HepG2 (cell line): ENCODE data around the gene ELOVL2. TPM values are rescaled to one million over a fixed set of nuclear protein-coding genes. Genes with fewer than 3 reads are reported as not detected.

Experiments used
- HDAC2 ChIP-seq: sonication (generic); formaldehyde crosslinking; IDR thresholded peaks from 2 replicates; pipeline ENCODE4 v1.4.0; 2020; ENCODE audit warnings: missing genetic modification reagents
- JDP2 ChIP-seq: sonication (generic); formaldehyde crosslinking; IDR thresholded peaks from 2 replicates; pipeline ENCODE4 v1.8.1; 2022; ENCODE audit warnings: missing genetic modification reagents, borderline replicate concordance
- KDM1A ChIP-seq: IDR thresholded peaks from 2 replicates; pipeline ENCODE4 v1.6.1; 2016; ENCODE audit warnings: missing compliant biosample characterization
- MXD4 ChIP-seq: IDR thresholded peaks from 2 replicates; pipeline ENCODE4 v1.6.1; 2016; ENCODE audit warnings: mild to moderate bottlenecking, missing biosample characterization, missing genetic modification reagents
- NCOR1 ChIP-seq: fragments of 200-600 bp; sonication (generic); IDR thresholded peaks from 2 replicates; pipeline ENCODE4 v1.7.0; 2017; ENCODE audit warnings: antibody characterized with exemption, low read length, borderline replicate concordance
- ZBTB20 ChIP-seq: sonication (generic); formaldehyde crosslinking; IDR thresholded peaks from 2 replicates; pipeline ENCODE4 v1.8.1; 2023; ENCODE audit warnings: missing genetic modification reagents, low read depth, mild to moderate bottlenecking, borderline replicate concordance
- ZNF234 ChIP-seq: sonication (generic); formaldehyde crosslinking; conservative IDR thresholded peaks from 2 replicates; pipeline ENCODE4 v1.5.1; 2020; ENCODE audit warnings: mild to moderate bottlenecking, missing genetic modification reagents
- ZNF263 ChIP-seq: sonication (generic); formaldehyde crosslinking; IDR thresholded peaks from 2 replicates; pipeline ENCODE4 v1.4.0; 2020; ENCODE audit warnings: missing genetic modification reagents
- ZNF335 ChIP-seq: sonication (generic); formaldehyde crosslinking; IDR thresholded peaks from 2 replicates; pipeline ENCODE4 v1.4.0; 2020; ENCODE audit warnings: missing genetic modification reagents
- ZNF777 ChIP-seq: sonication (generic); formaldehyde crosslinking; IDR thresholded peaks from 2 replicates; pipeline ENCODE4 v1.4.0; 2020; ENCODE audit warnings: missing genetic modification reagents
- ZNF839 ChIP-seq: sonication (generic); formaldehyde crosslinking; IDR thresholded peaks from 2 replicates; pipeline ENCODE4 v1.4.0; 2020; ENCODE audit warnings: missing genetic modification reagents, mild to moderate bottlenecking, borderline replicate concordance
- polyA plus RNA-seq, 8 experiments: library from polyadenylated mRNA; depleted of rRNA in 3 of 8; stranded (reverse) in 7 of 8; unstranded in 1 of 8; fragments of >200 nt; fragmentation: Illumina TruSeq in 4 of 8; extraction: Trizol in 4 of 8; gene quantifications; 2 replicates each; pipeline versions ENCODE4 v1.2.1 to v1.2.3, GENCODE V29; 2011 to 2016; ENCODE audit warnings: low read depth in 4 of 8, missing spikeins in 1 of 8, mixed read lengths in 1 of 8; ENCODE audit not compliant: insufficient read depth in 1 of 8
- total RNA-seq, 5 experiments: library from RNA; depleted of rRNA; stranded (reverse); fragments of >200 nt; fragmentation: Illumina TruSeq; extraction: Trizol; gene quantifications; 2 replicates each; pipeline ENCODE4 v1.2.3, GENCODE V29; 2016; ENCODE audit warnings: low read depth in 1 of 5
- TF ChIP-seq, protein P1 (sequence below): sonication (generic); formaldehyde crosslinking; IDR thresholded peaks from 2 replicates; pipeline ENCODE4 v1.4.0; 2020; ENCODE audit warnings: missing genetic modification reagents, low read depth, mild to moderate bottlenecking, borderline replicate concordance
- TF ChIP-seq, protein P2 (sequence below), 2 experiments: sonication (generic) in 1 of 2; formaldehyde crosslinking in 1 of 2; IDR thresholded peaks; 2 replicates each; pipeline versions ENCODE4 v1.6.1 to v1.9.0; 2014 to 2022; ENCODE audit warnings: antibody characterized with exemption in 1 of 2, borderline replicate concordance in 1 of 2, inconsistent platforms in 1 of 2, low read depth in 1 of 2, missing genetic modification reagents in 1 of 2
- TF ChIP-seq, protein P3 (sequence below): sonication (generic); formaldehyde crosslinking; IDR thresholded peaks from 2 replicates; pipeline ENCODE4 v1.8.1; 2022; ENCODE audit warnings: mild to moderate bottlenecking, missing genetic modification reagents
- TF ChIP-seq, protein P4 (sequence below): sonication (generic); formaldehyde crosslinking; IDR thresholded peaks from 2 replicates; pipeline ENCODE4 v1.4.0; 2020; ENCODE audit warnings: missing genetic modification reagents
- TF ChIP-seq, protein P5 (sequence below): sonication (generic); formaldehyde crosslinking; IDR thresholded peaks from 2 replicates; pipeline ENCODE4 v1.4.0; 2020; ENCODE audit warnings: mild to moderate bottlenecking, missing genetic modification reagents
- TF ChIP-seq, protein P6 (sequence below): sonication (generic); formaldehyde crosslinking; IDR thresholded peaks from 2 replicates; pipeline ENCODE4 v1.5.0; 2020; ENCODE audit warnings: mild to moderate bottlenecking, missing genetic modification reagents, moderate library complexity

ELOVL2 gene
- total and polyA plus RNA-seq, 2 of the 13 experiments (the other 11 are each of a cell fraction or from before 2014, with no cell fraction given) = 43.6 to 65.4 TPM

DNA sequence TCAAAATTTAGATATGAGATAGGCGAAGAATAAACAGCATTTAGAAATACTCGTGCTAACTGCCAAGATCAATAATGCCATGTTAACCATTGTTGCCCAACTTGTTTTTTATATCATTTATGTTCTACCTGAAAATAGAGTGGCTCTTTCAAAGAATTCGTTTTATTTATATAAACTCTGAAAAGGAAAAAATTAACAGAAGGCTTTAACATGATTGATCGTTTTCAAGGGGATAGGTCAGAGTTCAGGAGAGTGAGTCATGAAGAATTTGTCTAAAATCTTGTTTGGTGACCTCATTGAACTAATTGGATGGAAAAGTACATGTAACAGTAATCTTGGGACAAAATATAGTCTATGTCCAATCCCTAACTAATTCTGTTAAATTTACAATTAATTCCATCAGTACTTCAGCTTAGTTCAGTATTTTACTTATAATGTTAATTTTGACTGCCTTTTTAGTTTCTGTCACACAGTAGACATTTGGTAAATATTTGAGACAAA lies 11.1 kb upstream of the ELOVL2 start (continued):
- TF ChIP-seq, protein P1, sequence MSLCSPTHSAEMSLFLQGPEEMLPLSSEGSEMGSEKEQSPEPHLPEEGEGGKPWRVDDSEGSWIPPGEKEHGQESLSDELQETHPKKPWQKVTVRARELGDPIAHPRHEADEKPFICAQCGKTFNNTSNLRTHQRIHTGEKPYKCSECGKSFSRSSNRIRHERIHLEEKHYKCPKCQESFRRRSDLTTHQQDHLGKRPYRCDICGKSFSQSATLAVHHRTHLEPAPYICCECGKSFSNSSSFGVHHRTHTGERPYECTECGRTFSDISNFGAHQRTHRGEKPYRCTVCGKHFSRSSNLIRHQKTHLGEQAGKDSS (CRISPR knock-in tag) = no peak
- TF ChIP-seq, protein P2, sequence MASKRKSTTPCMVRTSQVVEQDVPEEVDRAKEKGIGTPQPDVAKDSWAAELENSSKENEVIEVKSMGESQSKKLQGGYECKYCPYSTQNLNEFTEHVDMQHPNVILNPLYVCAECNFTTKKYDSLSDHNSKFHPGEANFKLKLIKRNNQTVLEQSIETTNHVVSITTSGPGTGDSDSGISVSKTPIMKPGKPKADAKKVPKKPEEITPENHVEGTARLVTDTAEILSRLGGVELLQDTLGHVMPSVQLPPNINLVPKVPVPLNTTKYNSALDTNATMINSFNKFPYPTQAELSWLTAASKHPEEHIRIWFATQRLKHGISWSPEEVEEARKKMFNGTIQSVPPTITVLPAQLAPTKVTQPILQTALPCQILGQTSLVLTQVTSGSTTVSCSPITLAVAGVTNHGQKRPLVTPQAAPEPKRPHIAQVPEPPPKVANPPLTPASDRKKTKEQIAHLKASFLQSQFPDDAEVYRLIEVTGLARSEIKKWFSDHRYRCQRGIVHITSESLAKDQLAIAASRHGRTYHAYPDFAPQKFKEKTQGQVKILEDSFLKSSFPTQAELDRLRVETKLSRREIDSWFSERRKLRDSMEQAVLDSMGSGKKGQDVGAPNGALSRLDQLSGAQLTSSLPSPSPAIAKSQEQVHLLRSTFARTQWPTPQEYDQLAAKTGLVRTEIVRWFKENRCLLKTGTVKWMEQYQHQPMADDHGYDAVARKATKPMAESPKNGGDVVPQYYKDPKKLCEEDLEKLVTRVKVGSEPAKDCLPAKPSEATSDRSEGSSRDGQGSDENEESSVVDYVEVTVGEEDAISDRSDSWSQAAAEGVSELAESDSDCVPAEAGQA (IDR thresholded peaks at IDR 0.05; ENCODE audit: low read depth) = no peak
- TF ChIP-seq, protein P2 (CRISPR knock-in tag; IDR thresholded peaks at IDR 0.05; ENCODE audit: borderline replicate concordance) = no peak
- no peak for TF ChIP-seq KDM1A (CRISPR knock-in tag)
- no peak; the same call in 1 of the 2 replicates for TF ChIP-seq NCOR1
- TF ChIP-seq, protein P3, sequence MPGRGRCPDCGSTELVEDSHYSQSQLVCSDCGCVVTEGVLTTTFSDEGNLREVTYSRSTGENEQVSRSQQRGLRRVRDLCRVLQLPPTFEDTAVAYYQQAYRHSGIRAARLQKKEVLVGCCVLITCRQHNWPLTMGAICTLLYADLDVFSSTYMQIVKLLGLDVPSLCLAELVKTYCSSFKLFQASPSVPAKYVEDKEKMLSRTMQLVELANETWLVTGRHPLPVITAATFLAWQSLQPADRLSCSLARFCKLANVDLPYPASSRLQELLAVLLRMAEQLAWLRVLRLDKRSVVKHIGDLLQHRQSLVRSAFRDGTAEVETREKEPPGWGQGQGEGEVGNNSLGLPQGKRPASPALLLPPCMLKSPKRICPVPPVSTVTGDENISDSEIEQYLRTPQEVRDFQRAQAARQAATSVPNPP (CRISPR knock-in tag) = no peak
- no peak for TF ChIP-seq ZNF263 (CRISPR knock-in tag)
- TF ChIP-seq, protein P4, sequence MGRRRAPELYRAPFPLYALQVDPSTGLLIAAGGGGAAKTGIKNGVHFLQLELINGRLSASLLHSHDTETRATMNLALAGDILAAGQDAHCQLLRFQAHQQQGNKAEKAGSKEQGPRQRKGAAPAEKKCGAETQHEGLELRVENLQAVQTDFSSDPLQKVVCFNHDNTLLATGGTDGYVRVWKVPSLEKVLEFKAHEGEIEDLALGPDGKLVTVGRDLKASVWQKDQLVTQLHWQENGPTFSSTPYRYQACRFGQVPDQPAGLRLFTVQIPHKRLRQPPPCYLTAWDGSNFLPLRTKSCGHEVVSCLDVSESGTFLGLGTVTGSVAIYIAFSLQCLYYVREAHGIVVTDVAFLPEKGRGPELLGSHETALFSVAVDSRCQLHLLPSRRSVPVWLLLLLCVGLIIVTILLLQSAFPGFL (CRISPR knock-in tag) = no peak
- TF ChIP-seq, protein P5, sequence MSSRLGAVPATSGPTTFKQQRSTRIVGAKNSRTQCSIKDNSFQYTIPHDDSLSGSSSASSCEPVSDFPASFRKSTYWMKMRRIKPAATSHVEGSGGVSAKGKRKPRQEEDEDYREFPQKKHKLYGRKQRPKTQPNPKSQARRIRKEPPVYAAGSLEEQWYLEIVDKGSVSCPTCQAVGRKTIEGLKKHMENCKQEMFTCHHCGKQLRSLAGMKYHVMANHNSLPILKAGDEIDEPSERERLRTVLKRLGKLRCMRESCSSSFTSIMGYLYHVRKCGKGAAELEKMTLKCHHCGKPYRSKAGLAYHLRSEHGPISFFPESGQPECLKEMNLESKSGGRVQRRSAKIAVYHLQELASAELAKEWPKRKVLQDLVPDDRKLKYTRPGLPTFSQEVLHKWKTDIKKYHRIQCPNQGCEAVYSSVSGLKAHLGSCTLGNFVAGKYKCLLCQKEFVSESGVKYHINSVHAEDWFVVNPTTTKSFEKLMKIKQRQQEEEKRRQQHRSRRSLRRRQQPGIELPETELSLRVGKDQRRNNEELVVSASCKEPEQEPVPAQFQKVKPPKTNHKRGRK (CRISPR knock-in tag) = no peak
- TF ChIP-seq ZBTB20 (CRISPR knock-in tag) = no peak
- TF ChIP-seq MXD4 (CRISPR knock-in tag) = no peak
- no peak for TF ChIP-seq ZNF335 (CRISPR knock-in tag)
- TF ChIP-seq JDP2 (CRISPR knock-in tag) = no peak
- no peak for TF ChIP-seq ZNF234 (CRISPR knock-in tag)
- no peak for TF ChIP-seq ZNF839 (CRISPR knock-in tag)
- no peak for TF ChIP-seq ZNF777 (CRISPR knock-in tag)
- TF ChIP-seq, protein P6, sequence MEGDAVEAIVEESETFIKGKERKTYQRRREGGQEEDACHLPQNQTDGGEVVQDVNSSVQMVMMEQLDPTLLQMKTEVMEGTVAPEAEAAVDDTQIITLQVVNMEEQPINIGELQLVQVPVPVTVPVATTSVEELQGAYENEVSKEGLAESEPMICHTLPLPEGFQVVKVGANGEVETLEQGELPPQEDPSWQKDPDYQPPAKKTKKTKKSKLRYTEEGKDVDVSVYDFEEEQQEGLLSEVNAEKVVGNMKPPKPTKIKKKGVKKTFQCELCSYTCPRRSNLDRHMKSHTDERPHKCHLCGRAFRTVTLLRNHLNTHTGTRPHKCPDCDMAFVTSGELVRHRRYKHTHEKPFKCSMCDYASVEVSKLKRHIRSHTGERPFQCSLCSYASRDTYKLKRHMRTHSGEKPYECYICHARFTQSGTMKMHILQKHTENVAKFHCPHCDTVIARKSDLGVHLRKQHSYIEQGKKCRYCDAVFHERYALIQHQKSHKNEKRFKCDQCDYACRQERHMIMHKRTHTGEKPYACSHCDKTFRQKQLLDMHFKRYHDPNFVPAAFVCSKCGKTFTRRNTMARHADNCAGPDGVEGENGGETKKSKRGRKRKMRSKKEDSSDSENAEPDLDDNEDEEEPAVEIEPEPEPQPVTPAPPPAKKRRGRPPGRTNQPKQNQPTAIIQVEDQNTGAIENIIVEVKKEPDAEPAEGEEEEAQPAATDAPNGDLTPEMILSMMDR (CRISPR knock-in tag) = no peak
- peak; percentile 53; the same call in 1 of the 2 replicates for TF ChIP-seq HDAC2 (CRISPR knock-in tag)
